ENCODE measurements around the gene CNTNAP2. TPM values are rescaled to one million over a fixed set of nuclear protein-coding genes. Genes with fewer than 3 reads are reported as not detected.

CNTNAP2 gene
- total and polyA plus RNA-seq, 7 donors = 0.60 to 2.4 (median 1.7) TPM

- no peaks in the 10 kb centered on the region for H3K4me1 ChIP-seq
- no peak overlapping the region for H3K4me3 ChIP-seq
- H3K36me3 ChIP-seq = no peaks in the 10 kb centered on the region
- TF ChIP-seq POLR2AphosphoS5 (IDR thresholded peaks at IDR 0.05) = no peak
- TF ChIP-seq CTCF (IDR thresholded peaks at IDR 0.05) = no peak
- no peak for TF ChIP-seq EP300 (IDR thresholded peaks at IDR 0.05)
- TF ChIP-seq POLR2A (IDR thresholded peaks at IDR 0.05) = no peak
- no peaks in the 10 kb centered on the region for H3K27me3 ChIP-seq
- 68 to 79% methylated on average over 4 of the region's 4 CpGs for WGBS, 2 donors
- intact Hi-C loops (cut with DNase I) = no loop called here
- DNase-seq = no peak
- H3K27ac ChIP-seq = no peak overlapping the region
- H3K9me3 ChIP-seq = no peaks in the 10 kb centered on the region
These were observed 2319.5 kb downstream of the CNTNAP2 start for GRCh38 chr7:148436135-148436534.

GRCh38 chr7:148436571-148436970 is 2320.0 kb downstream of the CNTNAP2 start:
- no peak overlapping the region for H3K4me3 ChIP-seq
- H3K27ac ChIP-seq = no peak overlapping the region
- H3K9me3 ChIP-seq = no peaks in the 10 kb centered on the region
- intact Hi-C loops (cut with DNase I) = no loop called here
- no peaks in the 10 kb centered on the region for H3K4me1 ChIP-seq
- 32 to 62% methylated on average over 7 of the region's 7 CpGs for WGBS, 2 donors
- DNase-seq = no peak
- TF ChIP-seq POLR2A (IDR thresholded peaks at IDR 0.05) = no peak
- TF ChIP-seq EP300 (IDR thresholded peaks at IDR 0.05) = no peak
- TF ChIP-seq POLR2AphosphoS5 (IDR thresholded peaks at IDR 0.05) = no peak
- no peak for TF ChIP-seq CTCF (IDR thresholded peaks at IDR 0.05)
- H3K36me3 ChIP-seq = no peaks in the 10 kb centered on the region
- no peaks in the 10 kb centered on the region for H3K27me3 ChIP-seq

- Histone ChIP-seq H3K4me3 (no peak overlapping the region), H3K27me3 (no peaks in the 10 kb centered on the region), H3K27ac (no peak overlapping the region), H3K4me1 (no peaks in the 10 kb centered on the region), H3K36me3 (no peaks in the 10 kb centered on the region), H3K9me3 (no peaks in the 10 kb centered on the region)
- TF ChIP-seq CTCF (IDR thresholded peaks at IDR 0.05) (no peak), POLR2A (IDR thresholded peaks at IDR 0.05) (no peak), EP300 (IDR thresholded peaks at IDR 0.05) (no peak), POLR2AphosphoS5 (IDR thresholded peaks at IDR 0.05) (no peak)
- intact Hi-C loops (cut with DNase I) = no loop called here
- DNase-seq = no peak
- 42 to 76% methylated on average over 4 of the region's 4 CpGs for WGBS, 2 donors
These were observed 2320.4 kb downstream of the CNTNAP2 start for GRCh38 chr7:148437043-148437442.

GRCh38 chr7:148442141-148442655 is 2325.6 kb downstream of the CNTNAP2 start:
- H3K27me3 ChIP-seq = no peaks in the 10 kb centered on the region
- H3K36me3 ChIP-seq = no peaks in the 10 kb centered on the region
- intact Hi-C loops (cut with DNase I) = no loop called here
- no peaks in the 10 kb centered on the region for H3K9me3 ChIP-seq
- H3K27ac ChIP-seq = no peak overlapping the region
- H3K4me1 ChIP-seq = peaks cover 0 to 3% (median 0%) of the 10 kb centered on the region in 4 donors
- DNase-seq = no peak
- WGBS, 2 donors = 89 to 90% methylated on average over 8 of the region's 8 CpGs
- no peak overlapping the region for H3K4me3 ChIP-seq
- TF ChIP-seq POLR2AphosphoS5 (IDR thresholded peaks at IDR 0.05) (no peak), POLR2A (IDR thresholded peaks at IDR 0.05) (no peak)

GRCh38 chr7:148442933-148443332 is 2326.3 kb downstream of the CNTNAP2 start:
- Histone ChIP-seq H3K9me3 (no peaks in the 10 kb centered on the region), H3K36me3 (no peaks in the 10 kb centered on the region), H3K4me1 (peaks cover 0 to 10% (median 3%) of the 10 kb centered on the region in 4 donors), H3K27ac (no peak overlapping the region), H3K27me3 (no peaks in the 10 kb centered on the region), H3K4me3 (no peak overlapping the region)
- intact Hi-C loops (cut with DNase I) = no loop called here
- TF ChIP-seq EP300 (IDR thresholded peaks at IDR 0.05) = no peak
- no peak for DNase-seq
- 39 to 80% methylated on average over 6 of the region's 6 CpGs for WGBS, 2 donors
